UCSD-AML1 (cell line): Measurements from ENCODE around the gene GRAMD1C.
"Not testable (repeated sequence)": the region's sequence is repeated elsewhere in the genome, so short reads cannot be mapped to it uniquely, and the experiment has no call there.

ENCODE experiments used
- DNase-seq: peaks from one replicate; lab custom pipeline; 2025; ENCODE audit not compliant: unreplicated experiment; lab: John Stamatoyannopoulos, UW

GRAMD1C gene

DNA sequence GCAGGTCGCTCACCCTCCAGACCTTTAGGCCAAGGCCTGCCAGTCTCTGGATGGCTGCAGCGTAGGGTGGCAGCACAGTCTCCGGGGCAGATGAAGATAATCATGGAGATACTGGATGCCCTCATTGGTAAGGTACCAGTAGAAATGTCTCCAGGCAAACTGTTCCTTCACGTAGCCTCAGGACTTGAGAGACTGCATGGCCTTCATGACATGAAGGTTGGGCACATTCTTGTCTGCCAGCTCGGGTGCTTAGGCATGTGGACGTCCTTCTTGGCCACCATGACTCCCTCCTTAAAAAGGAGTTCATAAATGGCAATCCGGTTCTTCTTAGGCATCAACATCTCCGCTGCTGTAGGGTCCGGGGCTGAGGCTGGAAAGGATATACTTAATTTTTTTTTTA, 11.8 kb downstream of the GRAMD1C start:
- DNase-seq = not testable (repeated sequence)

DNA sequence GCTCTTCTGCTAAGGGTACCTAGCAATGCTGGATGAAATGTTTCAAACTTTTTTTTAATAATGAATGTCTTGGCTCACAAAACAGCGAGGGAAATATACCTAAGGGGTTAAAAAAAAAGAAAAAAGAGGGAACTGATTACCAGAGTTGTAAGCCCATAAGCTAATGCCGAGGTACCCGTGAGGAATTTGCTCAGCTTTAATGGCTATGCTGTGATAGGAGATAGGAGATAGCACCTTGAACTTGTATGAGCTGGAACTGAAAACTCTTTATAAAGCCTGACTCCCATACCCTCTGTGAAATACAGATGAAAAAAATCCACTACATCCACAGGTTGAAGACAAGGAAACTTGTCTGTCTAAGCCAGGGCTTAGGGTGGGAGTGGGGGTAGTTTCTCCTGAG, 13.9 kb downstream of the GRAMD1C start:
- DNase-seq = no peak

DNA sequence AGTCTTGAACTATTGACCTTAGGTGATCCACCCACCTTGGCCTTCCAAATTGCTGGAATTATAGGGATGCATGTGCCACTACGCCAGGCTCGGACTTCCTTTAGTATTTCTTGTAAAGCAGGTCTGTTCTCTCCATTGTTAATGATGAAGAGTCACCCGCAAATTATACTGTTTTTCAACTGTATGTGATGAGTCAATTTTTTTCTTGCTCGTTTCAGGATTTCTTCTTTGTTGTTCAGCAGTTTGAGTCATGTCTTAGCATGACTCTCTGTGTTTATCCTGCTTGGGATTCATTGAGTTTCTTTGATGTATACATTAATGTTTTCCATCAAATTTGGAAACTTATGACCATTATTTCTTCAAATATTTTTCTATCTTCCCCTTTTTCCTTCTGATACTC, 28.9 kb downstream of the GRAMD1C start:
- DNase-seq = no peak

DNA sequence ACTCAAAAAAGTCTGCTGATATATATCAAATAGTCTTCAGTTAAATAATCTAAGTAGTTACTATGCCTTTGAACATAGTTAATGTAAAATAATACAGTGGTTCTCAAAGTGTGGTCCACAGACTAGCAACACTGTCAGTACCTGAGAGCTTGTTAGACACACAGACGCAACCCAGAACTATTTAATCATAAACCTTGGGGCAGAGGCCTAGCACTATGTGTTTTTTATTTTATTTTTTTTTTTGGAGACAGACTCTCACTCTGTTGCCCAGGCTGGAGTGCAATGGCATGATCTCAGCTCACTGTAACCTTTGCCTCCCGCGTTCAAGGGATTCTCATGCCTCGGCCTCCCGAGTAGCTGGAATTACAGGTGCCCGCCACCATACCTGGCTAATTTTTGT, 34.7 kb downstream of the GRAMD1C start:
- no peak for DNase-seq

DNA sequence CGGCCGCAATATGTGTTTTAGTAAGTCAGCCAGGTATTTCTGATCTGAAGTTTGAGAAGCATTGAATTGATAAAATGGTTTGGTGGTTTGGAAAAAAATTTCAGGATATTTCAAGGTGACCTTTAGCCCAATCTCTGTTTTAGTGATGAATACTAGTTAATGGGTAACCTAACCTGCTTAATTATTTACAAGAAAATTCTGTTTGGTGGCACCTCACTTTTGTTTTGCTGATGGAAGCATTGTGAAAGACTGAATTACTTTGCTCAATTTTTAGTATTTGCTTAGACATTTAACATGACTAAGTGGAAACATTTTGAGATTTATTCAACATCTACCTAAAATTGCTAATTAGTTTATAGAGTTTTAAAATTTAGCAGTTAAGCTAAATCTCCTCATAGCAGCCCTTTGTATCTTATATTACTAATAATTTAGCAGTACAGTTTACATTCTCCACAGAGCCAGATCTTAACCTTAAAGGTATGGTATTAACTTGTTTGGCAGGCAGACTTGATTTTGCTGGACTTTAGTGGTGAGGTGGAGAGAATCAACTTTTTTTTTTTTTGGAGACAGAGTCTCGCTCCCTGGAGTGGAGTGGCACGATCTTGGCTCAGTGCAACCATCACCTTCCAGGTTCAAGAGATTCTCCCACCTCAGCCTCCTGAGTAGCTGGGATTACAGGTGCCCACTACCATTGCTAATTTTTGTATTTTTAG, 35.4 kb downstream of the GRAMD1C start:
- no peak for DNase-seq

DNA sequence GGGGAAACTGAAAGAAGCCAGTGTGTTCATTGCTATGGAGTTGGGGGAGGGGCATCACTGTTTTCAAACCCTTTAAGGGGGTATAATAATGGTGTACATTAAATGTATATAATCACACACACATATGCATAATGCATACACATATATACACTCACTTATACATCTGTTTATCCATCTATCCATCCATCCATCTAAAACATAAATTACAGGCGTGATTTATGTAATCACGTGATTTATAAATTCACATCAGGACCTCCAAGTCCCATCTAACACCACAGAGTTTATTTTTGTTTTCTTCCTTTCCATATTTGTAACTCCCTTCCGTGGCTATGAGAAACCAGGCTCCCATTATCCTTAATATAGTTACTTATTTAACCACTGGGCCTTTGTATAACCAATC, 39.8 kb downstream of the GRAMD1C start:
- no peak for DNase-seq

DNA sequence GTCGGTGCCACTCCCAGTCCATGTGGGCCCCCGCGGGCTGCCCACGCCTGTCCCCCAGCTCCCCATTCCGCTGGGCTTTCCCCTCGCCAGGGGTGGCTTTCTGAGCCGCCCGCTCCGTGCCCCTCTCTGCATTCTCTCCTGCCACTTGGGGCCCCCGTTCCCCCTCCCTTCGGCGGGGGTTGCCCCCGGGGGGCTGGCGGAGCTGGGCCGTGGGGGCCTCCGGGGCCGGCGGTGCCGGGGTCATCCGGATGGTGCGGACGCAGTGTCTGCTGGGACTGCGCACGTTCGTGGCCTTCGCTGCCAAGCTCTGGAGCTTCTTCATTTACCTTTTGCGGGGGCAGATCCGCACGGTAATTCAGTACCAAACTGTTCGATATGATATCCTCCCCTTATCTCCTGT, 46.5 kb downstream of the GRAMD1C start:
- no peak for DNase-seq

DNA sequence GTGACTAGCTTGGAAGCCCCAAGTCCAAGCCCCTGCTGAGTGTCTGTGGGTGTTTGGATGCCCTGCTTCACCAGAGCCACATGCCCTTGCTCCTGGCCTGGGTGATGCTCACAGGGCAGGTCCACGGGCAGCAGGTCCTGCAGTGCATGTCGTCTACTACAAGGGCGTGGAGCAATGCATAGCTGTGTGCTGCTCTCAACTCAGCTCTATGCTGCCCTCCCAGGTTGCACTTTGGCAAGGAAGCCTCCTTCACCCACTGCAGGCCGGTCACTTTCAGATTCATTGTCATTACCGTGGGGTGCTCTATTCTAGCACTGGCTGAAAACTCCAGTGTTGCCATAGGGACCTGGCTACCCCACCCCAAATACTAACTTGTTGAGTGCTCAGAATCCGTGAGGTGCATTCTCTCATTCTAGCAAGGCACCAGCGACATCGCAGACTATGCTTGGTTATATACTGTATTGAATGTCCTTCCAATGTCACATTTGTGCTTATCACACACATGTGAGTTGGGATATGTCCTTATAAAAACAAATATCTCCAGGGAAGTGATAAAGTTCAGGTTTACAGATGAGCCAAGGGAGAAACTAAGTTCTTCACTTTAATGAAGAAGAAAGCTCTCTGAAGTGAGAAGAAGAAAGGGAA, 51.8 kb downstream of the GRAMD1C start:
- peak; percentile 8 for DNase-seq

DNA sequence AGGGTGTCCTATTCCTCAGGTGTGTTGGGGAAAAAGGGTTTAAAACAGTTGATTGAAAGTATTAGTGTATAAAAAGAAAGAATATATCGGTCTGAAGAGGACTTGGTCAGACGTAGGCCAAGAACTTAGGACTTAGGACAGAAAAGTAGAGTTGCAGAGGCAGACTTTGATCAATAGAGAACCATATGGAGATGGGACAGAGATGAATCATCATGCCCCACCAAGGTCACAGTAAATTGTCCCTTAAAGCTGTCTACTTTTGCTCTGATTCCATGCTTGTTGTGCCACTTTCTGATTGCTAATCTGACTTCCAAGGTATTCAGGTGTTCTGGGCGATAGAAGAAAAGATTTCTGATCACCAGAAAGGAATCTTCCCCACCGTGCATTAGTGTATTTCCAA, 56.3 kb downstream of the GRAMD1C start:
- DNase-seq = no peak

DNA sequence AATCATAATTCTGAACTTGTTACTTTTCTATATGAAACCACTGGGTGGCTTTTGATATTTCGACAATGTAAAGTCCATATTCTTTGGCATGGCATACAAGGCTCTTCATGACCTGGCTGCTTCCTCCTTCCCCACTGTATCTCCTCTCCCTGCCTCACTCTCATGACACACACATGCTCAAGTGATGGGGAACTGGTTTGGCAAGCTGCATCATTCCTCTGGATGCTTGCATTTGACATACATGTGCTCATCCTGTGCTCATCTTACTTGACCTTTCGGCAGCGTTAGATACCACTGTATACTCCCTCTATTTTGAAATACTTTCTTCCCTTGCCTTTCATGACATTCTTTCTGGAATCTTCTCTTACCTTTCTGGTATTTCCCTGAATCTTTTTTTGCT, 57.4 kb downstream of the GRAMD1C start:
- DNase-seq = no peak

DNA sequence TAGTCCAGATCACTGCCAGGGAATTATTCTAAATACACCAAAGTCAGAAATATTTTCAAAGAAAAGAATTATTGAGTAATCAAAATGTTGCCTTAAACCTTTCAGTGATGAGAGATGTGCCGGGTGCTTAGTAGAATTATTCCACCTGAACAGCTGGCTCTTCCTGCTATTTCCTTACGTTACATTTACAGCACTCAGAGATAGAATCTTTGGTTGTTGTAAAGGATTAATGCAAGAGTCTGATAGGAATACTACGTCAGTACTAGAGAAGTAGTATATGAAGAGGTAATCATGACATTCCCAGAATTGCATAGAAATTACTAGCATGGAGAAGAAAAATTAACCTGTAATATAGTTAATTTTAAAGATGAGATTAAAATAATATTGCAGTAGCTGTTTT, 58.3 kb downstream of the GRAMD1C start:
- DNase-seq = no peak

DNA sequence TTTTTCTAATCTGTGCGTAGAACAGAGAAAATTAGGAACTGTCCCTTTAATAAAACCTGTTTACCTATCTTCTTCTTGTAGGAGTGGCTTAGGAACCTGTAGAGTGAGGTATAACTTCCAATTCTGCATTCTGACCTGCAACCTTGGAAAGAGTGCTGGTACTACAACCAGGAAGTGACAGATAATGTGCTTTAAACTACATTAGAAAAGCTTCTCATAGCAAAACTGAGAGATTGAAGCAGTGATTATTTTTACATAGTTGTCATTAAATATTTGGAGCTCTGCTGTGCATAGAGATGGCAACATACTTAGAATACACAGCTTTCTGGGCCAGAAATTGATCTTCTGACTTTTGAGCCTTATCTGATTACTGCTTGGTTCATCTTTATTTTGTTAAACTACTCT, 58.8 kb downstream of the GRAMD1C start:
- no peak for DNase-seq

DNA sequence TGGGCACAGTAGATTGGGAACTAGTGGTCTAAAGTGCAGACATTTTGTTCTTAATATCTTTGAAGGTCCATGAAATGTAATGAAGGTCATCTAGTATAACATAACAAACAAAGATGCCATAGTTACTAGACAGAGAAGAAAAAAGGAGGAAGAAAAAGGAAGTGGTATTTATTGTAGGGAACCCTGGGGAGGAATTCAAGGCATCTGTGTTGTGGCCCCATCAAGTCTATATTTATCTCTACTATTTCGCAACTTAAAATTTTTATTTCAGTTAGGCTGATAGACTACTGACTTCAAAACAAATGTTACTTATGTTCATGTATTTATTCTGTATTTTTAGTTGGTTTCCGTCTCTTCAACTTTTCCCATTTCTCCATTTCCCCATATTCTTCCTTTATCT, 60.3 kb downstream of the GRAMD1C start:
- no peak for DNase-seq

DNA sequence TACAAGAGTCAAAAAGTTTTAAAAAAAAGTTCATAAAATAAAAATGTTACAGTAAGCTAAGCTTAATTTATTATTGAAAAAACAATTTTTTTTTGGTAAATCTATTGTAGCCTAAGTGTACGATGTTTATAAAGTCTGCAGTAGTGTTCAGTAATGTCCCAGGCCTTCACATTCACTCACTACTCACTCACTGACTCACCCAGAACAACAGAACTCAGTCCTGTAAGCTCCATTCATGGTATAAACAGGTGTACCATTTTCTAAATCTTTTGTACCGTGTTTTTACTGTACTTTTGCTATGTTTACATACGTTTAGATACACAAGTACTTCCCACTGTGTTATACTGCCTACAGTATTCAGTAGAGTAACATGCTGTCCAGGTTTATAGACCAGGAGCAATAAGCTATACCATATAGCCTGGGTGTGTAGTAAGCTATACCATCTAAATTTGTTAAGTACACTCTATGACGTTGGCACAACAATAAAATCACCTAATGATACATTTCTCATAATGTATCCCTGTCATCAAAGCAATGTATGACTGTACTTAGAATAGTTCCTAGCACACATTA, 68.1 kb downstream of the GRAMD1C start:
- DNase-seq = no peak

DNA sequence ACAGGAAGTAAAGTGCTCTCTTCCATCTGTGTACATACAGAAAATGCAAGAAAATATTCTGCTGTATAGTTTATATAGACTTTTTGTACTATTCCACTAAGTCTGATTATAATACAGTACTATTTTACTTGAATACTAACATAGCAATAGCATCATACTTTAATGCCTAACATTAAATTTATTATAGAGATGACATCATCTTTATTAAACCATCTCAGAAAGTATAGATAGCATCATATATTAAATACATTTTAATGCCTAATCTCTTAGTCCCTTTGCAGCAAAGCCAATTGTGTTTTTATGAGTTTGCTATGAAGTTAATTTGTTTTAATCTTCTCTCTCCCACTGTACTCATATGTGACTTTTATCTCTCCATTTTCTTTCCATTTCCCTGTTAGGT, 69.5 kb downstream of the GRAMD1C start:
- no peak for DNase-seq

DNA sequence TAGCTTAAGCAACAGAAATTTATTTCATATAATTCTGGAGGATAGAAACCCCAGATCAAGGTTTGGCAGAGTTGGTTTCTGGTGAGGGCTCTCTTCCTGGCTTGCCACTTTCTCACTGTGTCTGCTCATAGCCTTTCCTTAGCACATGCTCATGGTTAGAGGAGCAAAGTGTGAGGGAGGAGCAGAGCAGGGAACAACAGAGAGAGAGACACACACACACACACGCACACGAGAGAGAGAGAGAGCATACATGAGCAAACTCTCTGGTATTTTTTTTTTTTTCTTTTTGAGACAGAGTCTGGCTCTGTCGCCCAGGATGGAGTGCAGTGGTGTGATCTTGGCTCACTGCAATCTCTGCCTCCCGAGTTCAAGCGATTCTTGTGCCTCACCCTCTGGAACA, 72.4 kb downstream of the GRAMD1C start:
- DNase-seq = no peak

DNA sequence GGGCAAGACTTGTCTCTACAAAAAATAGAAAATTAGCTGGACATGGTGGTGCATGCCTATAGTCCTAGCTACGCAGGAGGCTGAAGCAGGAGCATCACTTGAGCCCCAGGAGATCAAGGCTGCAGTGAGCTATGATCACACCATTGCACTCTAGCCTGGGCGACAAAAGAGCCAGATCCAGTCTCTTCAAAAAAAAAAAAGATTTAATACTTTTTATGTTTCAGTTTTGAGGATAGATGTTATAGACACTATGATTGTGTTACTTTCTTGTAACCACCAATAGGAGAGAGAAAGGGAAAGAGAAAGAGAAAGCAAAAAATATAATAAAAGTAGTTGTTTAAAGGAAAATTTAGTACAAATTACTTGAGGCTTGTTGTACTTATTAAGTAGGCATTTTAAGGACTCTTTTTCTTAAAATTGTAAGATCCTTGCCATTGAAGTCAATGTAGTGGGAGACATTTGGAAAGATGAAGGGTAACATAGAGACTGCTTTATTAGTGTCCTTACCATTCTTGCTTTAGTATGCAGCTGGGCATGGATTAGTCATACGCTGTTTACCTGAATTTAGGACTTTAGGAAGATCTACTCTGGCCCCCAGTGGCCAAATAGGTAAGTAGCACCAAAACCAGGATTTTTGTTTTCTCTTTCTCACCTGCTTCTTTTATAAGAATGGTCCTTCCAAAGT, 74.1 kb downstream of the GRAMD1C start:
- no peak for DNase-seq

DNA sequence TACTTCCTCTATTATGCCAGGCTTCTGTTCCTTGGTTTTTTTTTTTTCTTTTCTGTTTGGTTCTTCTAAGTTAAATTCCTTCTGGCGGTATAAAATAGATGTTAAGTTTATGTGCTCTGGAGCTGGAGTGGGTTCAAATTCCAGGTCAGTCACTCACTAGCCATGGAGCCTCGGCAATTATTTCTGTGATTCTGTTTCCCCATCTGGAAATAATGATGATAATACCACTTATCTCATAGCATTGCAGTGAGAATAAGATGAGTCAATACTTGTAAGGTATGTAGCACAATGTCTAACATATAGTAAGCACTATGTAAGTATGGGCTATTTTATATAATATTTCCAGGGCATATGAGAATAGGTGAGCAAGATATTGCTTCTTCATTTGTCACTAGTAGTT, 76.1 kb downstream of the GRAMD1C start:
- no peak for DNase-seq

DNA sequence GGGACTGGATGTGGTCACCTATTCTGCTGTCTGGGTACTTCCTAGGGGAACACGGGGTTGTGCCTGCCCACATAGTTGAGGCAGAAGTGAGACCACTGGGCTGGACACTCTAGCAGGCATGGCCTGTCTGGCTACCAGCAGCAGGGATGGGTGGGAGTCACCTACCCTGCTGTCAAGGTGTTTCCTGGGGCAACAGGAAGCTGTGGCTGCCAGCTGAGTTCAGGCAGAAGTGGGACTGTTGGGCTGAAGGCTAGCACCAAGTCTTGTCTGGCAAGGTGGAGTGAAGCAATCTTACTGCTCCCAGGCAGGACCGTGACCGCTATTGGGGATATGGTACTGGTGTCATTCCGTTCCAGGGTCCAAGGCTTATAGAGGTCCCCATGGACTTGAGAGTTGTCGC, 89.0 kb downstream of the GRAMD1C start:
- DNase-seq = peak; percentile 64

DNA sequence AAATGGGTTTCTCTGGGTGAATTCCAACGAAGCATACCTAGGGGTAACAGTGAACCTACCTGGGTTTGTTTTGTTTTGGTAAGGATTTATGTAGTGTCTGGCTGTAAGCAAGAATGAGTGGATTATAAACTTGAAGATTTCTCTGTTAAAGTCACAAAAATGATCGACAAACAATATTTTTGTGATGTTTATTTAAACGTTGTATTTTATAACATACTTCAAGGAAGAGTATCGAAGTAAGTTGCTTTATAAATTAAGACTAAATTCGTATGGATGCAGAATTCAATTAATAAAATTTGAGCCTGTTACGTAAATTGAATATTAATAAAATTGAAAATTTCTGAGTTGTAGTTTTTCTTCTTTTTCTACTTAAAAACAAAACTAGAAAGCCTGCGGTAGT, 108.2 kb downstream of the GRAMD1C start:
- no peak for DNase-seq

DNA sequence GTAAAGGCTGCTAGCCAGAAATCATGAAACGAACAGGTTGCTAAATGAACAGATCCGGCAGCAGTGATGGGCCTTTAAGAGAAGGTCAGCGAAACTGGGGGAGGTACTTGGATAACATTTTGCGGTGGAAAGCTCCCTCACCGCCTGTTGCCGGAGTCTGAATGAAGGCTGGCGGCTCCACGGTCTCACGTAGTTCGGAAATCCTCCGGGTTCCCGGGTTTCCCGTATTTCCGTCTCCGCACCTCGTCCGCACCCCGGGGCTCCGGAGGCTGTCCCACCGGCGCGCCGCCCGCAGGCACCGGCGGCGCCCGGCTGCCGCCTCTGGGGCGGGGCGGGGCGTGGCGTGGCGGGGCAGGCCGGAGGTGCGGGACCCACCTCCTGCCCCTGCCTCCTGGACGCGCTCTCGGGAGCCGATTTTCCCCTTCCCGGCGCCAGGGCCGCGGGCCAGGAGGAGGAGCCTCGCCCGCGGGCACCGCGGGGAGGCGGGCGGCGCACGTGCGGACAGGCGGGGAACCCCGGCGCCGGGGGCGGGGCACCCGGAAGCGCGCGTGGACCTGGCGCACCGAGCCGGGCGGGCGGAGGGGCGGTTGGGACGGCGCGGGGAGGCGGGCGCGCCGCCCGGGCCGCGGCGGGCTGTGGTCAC, 108.9 kb downstream of the GRAMD1C start, which contains the start of gene ZDHHC23:
Gene ZDHHC23, plus strand, starts transcription at position 642 of the 643 bp plus-strand sequence. CDS start 790 bp downstream, outside the sequence.
- DNase-seq = peak; percentile 34
